Gastroesophageal sphincter (tissue), 3 donors: ENCODE results near the gene KCTD15.

Experiments used
- EP300 ChIP-seq: sonication (generic); formaldehyde crosslinking; IDR thresholded peaks from one replicate; pipeline ENCODE4 v1.6.1; 2017; ENCODE audit warnings: antibody characterized with exemption, mild to moderate bottlenecking
- POLR2A ChIP-seq, 2 donors: fragments of 450-650 bp; IDR thresholded peaks; one replicate each; pipeline ENCODE4 v1.6.1; 2017; ENCODE audit warnings: antibody characterized with exemption in 2 of 2, mild to moderate bottlenecking in 2 of 2, moderate library complexity in 1 of 2
- POLR2AphosphoS5 ChIP-seq: sonication (generic); formaldehyde crosslinking; IDR thresholded peaks from one replicate; pipeline ENCODE4 v1.6.1; 2017; ENCODE audit warnings: antibody characterized with exemption
- TF ChIP-seq, protein P1 (sequence below), 4 experiments: fragments of 200-600 bp in 2 of 4; fragments of 450-650 bp in 2 of 4; sonication (generic) in 1 of 4; IDR thresholded peaks; one replicate each; pipeline ENCODE4 v1.5.1; 2017 to 2019; ENCODE audit warnings: antibody characterized with exemption in 4 of 4, mild to moderate bottlenecking in 2 of 4, moderate library complexity in 2 of 4

DNA sequence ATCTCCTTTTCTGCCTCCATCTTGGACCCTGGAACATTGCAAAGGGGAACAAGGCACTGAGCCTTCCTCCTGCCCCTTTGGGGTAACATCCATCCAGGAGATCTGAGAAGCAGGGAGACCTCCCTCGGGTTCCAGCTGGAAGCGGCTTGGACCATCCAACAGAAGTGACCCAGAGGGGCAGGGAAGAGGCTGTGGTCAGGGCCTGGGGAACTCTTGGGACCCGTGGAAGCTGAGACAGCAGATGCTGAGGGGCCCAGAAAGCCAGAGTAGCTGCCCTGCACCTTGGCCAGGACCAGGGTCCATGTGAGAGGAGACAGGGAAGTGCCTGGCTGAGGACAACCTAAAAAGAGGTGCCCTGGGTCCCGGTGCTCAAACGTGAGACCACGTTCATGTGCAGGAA lies 21.9 kb upstream of the KCTD15 start:
- TF ChIP-seq POLR2A (IDR thresholded peaks at IDR 0.05) (no peak), EP300 (no peak), POLR2AphosphoS5 (no peak)
- TF ChIP-seq, protein P1, sequence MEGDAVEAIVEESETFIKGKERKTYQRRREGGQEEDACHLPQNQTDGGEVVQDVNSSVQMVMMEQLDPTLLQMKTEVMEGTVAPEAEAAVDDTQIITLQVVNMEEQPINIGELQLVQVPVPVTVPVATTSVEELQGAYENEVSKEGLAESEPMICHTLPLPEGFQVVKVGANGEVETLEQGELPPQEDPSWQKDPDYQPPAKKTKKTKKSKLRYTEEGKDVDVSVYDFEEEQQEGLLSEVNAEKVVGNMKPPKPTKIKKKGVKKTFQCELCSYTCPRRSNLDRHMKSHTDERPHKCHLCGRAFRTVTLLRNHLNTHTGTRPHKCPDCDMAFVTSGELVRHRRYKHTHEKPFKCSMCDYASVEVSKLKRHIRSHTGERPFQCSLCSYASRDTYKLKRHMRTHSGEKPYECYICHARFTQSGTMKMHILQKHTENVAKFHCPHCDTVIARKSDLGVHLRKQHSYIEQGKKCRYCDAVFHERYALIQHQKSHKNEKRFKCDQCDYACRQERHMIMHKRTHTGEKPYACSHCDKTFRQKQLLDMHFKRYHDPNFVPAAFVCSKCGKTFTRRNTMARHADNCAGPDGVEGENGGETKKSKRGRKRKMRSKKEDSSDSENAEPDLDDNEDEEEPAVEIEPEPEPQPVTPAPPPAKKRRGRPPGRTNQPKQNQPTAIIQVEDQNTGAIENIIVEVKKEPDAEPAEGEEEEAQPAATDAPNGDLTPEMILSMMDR (IDR thresholded peaks at IDR 0.05), result no peak
